ENCODE results near the gene NME5. TPM values are rescaled to one million over a fixed set of nuclear protein-coding genes. Genes with fewer than 3 reads are reported as not detected.

The NME5 gene
- total RNA-seq, 1 experiment from 2014 or later, result 0.44 TPM

- Histone ChIP-seq H3K36me3 (ENCODE audit: low read depth, low read length) (no peaks in the 10 kb centered on the region), H3K27ac (ENCODE audit: low read length) (no peak overlapping the region), H3K4me1 (ENCODE audit: insufficient read depth, low read length) (peaks cover 7% of the 10 kb centered on the region; the same call in 1 of the 2 replicates), H2AFZ (ENCODE audit: low read length) (no peak overlapping the region), H3K9ac (ENCODE audit: low read length) (no peak overlapping the region), H3K27me3 (ENCODE audit: low read length) (no peaks in the 10 kb centered on the region), H3K79me2 (ENCODE audit: low read length) (no peaks in the 10 kb centered on the region), H3K9me2 (replicated peaks; ENCODE audit: low read length) (no peaks in the 10 kb centered on the region), H3F3A (ENCODE audit: low read length, unreplicated experiment) (no peaks in the 10 kb centered on the region), H3K4me3 (ENCODE audit: low read length) (no peak overlapping the region), H3K4me2 (ENCODE audit: low read length) (no peak overlapping the region), H3K9me3 (ENCODE audit: low read length) (no peaks in the 10 kb centered on the region), H4K20me1 (ENCODE audit: low read length) (no peaks in the 10 kb centered on the region)
- ChIA-PET POLR2A (ENCODE audit: unreplicated experiment) (no interaction called here), CTCF (no interaction called here)
- ATAC-seq, result no peak
- no peak for DNase-seq
- intact Hi-C loops (cut with micrococcal nuclease), result no loop called here
- no TSS peak for BruUV-seq (replicated peaks)
- TF ChIP-seq EZH2 (IDR thresholded peaks at IDR 0.05; ENCODE audit: low read length, unreplicated experiment), result no peak
- no peak for TF ChIP-seq EZH2phosphoT487 (IDR thresholded peaks at IDR 0.05; ENCODE audit: borderline replicate concordance, low read length)
- TF ChIP-seq CTCF (conservative IDR thresholded peaks at IDR 0.05; ENCODE audit: low read depth, low read length), result no peak
Measured at GRCh38 chr5:138115254-138115653, 24.0 kb downstream of the NME5 start.

GRCh38 chr5:138111937-138112336, 27.3 kb downstream of the NME5 start:
- TF ChIP-seq EZH2phosphoT487 (IDR thresholded peaks at IDR 0.05; ENCODE audit: borderline replicate concordance, low read length) (no peak), EZH2 (IDR thresholded peaks at IDR 0.05; ENCODE audit: low read length, unreplicated experiment) (no peak), CTCF (conservative IDR thresholded peaks at IDR 0.05; ENCODE audit: low read depth, low read length) (no peak)
- Histone ChIP-seq H3K27me3 (ENCODE audit: low read length) (no peaks in the 10 kb centered on the region), H3K9me2 (replicated peaks; ENCODE audit: low read length) (no peaks in the 10 kb centered on the region), H3K9me3 (ENCODE audit: low read length) (no peaks in the 10 kb centered on the region), H3K79me2 (ENCODE audit: low read length) (no peaks in the 10 kb centered on the region), H3K27ac (ENCODE audit: low read length) (no peak overlapping the region), H3K36me3 (ENCODE audit: low read depth, low read length) (no peaks in the 10 kb centered on the region), H3K4me1 (ENCODE audit: insufficient read depth, low read length) (peaks cover 16% of the 10 kb centered on the region; the same call in 1 of the 2 replicates), H3K4me3 (ENCODE audit: low read length) (no peak overlapping the region), H3K9ac (ENCODE audit: low read length) (no peak overlapping the region), H4K20me1 (ENCODE audit: low read length) (no peaks in the 10 kb centered on the region), H3K4me2 (ENCODE audit: low read length) (peak overlapping the region; percentile 48; the same call in 1 of the 2 replicates), H3F3A (ENCODE audit: low read length, unreplicated experiment) (no peaks in the 10 kb centered on the region), H2AFZ (ENCODE audit: low read length) (no peak overlapping the region)
- ATAC-seq (peak; percentile 79), DNase-seq (peak; percentile 55)
- BruUV-seq (replicated peaks), result no TSS peak
- CTCF ChIA-PET, result no interaction called here
- POLR2A ChIA-PET (ENCODE audit: unreplicated experiment), result no interaction called here
- intact Hi-C loops (cut with micrococcal nuclease), result loop anchor here (2.0 kb wide), 1 partner anchor 17 kb away; no protein-coding TSS in a partner anchor

- H3K9me2 ChIP-seq (replicated peaks; ENCODE audit: low read length), result no peaks in the 10 kb centered on the region
- H3K27ac ChIP-seq (ENCODE audit: low read length), result no peak overlapping the region
- intact Hi-C loops (cut with micrococcal nuclease), result no loop called here
- H4K20me1 ChIP-seq (ENCODE audit: low read length), result no peaks in the 10 kb centered on the region
- ATAC-seq (no peak), DNase-seq (no peak)
- no peaks in the 10 kb centered on the region for H3K9me3 ChIP-seq (ENCODE audit: low read length)
- no peaks in the 10 kb centered on the region for H3K79me2 ChIP-seq (ENCODE audit: low read length)
- no peaks in the 10 kb centered on the region for H3F3A ChIP-seq (ENCODE audit: low read length, unreplicated experiment)
- no peak overlapping the region for H2AFZ ChIP-seq (ENCODE audit: low read length)
- no peak for TF ChIP-seq CTCF (conservative IDR thresholded peaks at IDR 0.05; ENCODE audit: low read depth, low read length)
- no peak for TF ChIP-seq EZH2 (IDR thresholded peaks at IDR 0.05; ENCODE audit: low read length, unreplicated experiment)
- no peak for TF ChIP-seq EZH2phosphoT487 (IDR thresholded peaks at IDR 0.05; ENCODE audit: borderline replicate concordance, low read length)
- ChIA-PET POLR2A (ENCODE audit: unreplicated experiment) (no interaction called here), CTCF (no interaction called here)
- H3K9ac ChIP-seq (ENCODE audit: low read length), result no peak overlapping the region
- no peaks in the 10 kb centered on the region for H3K27me3 ChIP-seq (ENCODE audit: low read length)
- no TSS peak for BruUV-seq (replicated peaks)
- peaks cover 16% of the 10 kb centered on the region; the same call in 1 of the 2 replicates for H3K4me1 ChIP-seq (ENCODE audit: insufficient read depth, low read length)
- no peak overlapping the region for H3K4me3 ChIP-seq (ENCODE audit: low read length)
- H3K36me3 ChIP-seq (ENCODE audit: low read depth, low read length), result no peaks in the 10 kb centered on the region
- no peak overlapping the region for H3K4me2 ChIP-seq (ENCODE audit: low read length)
Measured at GRCh38 chr5:138111181-138111580, 28.0 kb downstream of the NME5 start.

Measured in PC-3 (cell line).